HG03439 (cell line): ENCODE results near the gene C10orf71.

Source experiments
- ATAC-seq: cut with Tn5 transposase; IDR thresholded peaks from one replicate; pipeline ENCODE4 v1.9.1; 2021; ENCODE audit warnings: mild to moderate bottlenecking, moderate library complexity; ENCODE audit not compliant: unreplicated experiment

C10orf71 gene

GRCh38 chr10:49311555-49312236 lies 12.7 kb downstream of the C10orf71 start:
- ATAC-seq = no peak

DNA sequence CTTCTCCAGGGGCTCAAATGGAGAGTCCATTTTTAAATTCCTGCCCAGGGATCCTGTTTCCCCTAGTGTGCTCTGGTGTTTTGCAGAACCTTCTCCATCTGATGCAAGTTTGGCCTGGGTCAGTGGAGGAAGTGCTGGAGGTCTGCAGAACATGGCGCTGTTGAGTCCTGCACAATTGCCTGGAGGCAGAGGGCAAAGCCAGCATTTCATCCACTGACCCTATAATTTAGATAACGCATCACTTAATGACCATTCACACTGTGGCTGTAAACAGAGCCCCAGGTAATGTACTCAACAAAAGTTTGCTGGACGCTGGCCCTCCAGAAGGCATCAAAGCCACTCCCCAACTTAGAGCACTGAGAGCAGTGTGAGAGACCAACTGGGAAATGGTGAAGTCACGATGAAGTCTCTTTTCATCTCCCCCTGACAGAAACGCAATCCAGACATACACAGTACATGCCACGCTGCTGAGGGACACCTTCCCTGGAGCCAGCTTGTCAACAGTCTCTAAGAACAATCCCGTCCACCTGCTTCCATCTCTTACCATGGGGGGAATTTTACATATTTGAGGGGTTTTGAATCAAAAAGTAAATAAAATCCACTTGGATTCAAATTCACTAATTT lies 13.4 kb downstream of the C10orf71 start:
- ATAC-seq = no peak

DNA sequence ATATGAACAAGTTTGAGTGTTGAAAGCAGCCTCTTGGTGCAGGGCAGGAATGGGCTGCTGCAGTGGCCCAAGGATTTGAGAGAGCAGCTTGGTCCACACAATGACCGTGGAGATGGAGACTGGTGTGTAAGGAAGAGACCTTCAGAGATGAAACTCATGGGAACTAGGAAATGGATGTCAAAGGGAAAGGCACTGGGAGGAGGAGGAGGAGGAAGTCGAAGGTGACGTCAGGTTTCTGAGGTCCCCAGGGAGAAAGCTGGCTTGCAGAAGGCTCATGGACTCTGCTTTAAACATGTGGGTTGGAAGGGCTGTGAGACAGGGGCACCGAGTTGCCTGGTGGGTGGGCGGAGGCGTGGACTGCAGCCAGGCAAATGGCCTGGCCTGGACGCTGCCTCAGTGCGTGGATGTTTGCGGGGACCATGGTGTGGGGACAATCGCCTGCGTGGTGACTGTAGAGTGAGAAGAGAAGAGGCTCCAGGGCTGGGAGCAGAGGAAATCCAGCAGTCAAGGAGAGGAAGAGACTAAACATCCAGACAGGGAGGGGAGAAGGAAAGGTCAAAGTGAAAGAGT lies 14.6 kb downstream of the C10orf71 start:
- no peak for ATAC-seq

DNA sequence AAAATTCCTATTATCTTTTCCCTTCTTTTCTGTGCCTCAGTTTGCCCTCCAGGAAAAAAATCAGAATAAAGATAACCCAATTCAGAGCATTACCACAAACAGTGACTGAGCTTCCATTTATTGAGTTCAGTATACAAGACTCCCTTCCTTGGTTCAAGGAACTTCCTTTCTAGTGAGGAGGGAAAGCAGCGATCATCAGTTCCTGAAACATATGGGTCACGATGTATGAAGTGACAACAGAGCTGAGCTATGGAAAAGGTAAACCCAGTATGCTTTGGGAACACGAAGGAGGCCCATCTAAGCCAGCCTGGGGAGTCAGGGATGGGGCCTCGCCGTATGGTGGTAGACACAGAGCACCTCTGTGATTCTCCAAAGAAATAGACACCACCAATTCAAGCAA lies 15.8 kb downstream of the C10orf71 start:
- no peak for ATAC-seq

- ATAC-seq = no peak
Measured at GRCh38 chr10:49318028-49318427, 19.1 kb downstream of the C10orf71 start.

GRCh38 chr10:49318755-49319154 lies 19.8 kb downstream of the C10orf71 start:
- ATAC-seq = no peak

DNA sequence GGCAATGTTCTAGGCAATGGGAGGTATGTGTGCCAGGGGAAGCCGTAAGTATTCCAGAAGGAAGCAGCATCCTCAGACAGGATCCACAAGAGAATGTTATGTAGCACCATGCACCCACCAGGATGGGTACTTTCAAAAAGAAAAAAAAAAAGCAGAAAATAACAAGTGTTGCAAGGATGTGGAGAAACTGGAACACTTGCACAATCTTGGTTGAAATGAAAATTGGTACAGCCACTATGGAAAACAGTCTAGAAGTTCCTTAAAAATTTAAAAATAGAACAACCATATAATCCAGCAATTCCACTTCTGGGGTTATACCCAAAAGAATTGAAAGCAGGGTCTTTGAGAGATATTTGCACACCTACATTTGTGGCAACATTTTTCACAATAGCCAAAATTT lies 20.2 kb downstream of the C10orf71 start:
- no peak for ATAC-seq

DNA sequence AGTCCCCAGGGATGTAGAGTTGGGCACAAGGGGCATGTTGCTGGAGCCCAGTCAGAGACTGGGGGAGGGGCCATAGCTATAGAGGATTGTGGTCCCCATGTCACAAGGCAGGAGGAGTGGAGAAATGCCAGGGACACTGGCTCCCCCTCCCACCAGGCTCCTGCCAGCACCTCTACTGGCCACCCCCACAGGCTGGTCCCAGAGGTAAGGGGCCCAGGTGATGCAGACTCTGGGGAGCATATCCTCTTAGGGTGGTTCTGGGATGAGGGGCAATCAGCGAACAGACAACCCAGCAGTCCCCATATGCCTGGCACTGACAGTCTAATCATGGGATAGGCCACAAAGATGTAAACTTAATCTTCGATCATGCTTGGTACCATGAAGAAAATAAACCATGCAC lies 21.2 kb downstream of the C10orf71 start:
- ATAC-seq = no peak

GRCh38 chr10:49321021-49321420 lies 22.1 kb downstream of the C10orf71 start:
- ATAC-seq = no peak

GRCh38 chr10:49322371-49323170 lies 23.6 kb downstream of the C10orf71 start:
- no peak for ATAC-seq

- ATAC-seq = no peak
Measured at GRCh38 chr10:49323171-49323895, 24.4 kb downstream of the C10orf71 start.

DNA sequence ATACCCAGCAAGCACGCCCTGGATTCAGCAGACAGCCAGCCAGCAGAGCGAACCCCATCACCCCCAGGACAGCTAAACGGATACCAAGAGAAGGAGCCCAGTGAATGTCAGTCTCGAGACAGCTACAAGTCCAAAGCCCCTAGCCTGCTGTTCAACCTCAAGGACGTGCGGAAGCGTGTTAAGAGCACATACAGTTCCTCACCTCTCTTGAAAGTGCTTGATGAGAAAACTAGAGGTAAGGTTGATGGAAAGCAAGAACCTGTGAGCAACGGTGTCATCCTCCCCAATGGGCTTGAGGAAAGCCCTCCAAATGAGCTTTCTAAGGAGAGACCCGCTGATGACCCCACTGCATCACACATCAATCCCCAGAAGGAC lies 24.9 kb downstream of the C10orf71 start:
- no peak for ATAC-seq

- ATAC-seq = no peak
Measured at GRCh38 chr10:49324711-49325110, 25.7 kb downstream of the C10orf71 start.

DNA sequence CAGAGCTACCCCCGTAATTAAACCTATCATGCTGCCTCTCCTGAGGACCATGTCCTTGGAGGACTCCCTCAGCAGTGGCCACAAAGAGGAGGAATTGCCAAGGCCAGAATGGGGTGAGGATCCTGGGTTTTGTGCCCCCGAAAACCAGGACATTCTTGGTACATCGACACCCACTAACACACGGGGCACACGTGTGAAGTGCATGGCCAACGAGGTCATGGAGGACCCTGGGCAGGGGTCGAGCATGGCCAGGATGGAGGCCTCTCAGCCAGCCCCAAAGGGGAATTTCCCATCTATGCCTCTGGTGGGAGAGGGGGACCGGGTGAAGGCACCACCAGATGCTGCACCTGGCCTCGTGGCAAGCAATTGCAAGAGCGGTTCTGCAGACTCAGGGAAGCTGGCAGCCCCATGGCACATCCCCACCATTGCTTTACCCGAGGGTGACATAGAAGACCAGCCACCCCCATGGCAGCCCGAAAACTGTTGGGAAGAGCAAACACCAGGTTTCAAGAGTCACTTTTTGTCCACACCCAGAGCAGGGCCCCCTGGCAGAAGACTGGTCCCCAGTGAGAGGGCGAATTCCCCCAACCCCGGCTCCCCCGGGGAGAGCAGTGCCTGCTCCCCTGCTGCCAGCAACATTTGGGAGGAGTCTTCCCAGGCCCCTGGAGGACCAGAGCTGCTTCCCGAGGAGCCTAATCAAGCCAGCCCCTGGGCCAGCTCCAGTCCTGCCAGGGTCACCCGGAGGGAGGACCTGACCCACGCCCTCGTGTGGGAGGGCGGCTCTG lies 26.4 kb downstream of the C10orf71 start:
- no peak for ATAC-seq

GRCh38 chr10:49325916-49326783 lies 27.2 kb downstream of the C10orf71 start:
- no peak for ATAC-seq

GRCh38 chr10:49327036-49327813 lies 28.3 kb downstream of the C10orf71 start:
- ATAC-seq = no peak

DNA sequence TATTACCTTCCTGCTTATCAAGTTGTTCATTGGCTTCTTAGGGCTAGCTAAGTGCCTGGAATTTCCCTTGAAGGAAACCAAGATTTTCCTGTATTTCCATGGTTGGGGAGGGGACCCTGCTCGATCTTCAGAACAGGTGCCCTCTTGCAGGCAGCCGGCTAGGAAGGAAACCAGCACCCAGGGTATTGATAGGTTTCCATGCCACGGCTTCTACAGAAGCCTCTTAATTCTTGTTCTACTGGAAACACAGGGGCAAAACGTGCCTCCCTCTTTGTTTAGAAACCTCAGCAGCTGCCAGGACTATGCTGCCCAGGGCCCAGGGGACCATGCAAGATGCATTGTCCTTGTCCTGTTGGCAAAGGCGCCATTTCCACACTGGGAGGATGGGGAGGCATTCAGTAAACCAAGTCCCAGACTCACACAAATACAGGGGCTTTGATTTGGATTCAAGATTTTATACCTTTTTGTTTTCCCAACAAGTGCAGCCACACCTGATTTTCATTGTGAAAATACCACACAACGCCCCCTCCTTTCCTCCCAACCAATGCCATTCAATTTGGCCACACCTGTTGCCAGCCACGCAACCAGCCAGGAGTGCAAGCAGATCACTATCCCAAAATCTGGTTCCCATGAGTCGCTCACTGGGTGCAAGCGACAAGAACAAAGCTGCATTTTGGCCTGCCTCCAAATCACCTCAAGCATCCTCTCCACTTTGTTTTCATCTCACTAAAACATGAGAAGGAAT lies 29.6 kb downstream of the C10orf71 start:
- ATAC-seq = no peak

GRCh38 chr10:49329146-49329505 lies 30.2 kb downstream of the C10orf71 start:
- ATAC-seq = no peak
